Stimulated activated CD8-positive, alpha-beta memory T cell treated with anti-CD3 and anti-CD28 coated beads, Interleukin-15, amount 100 ng/mL, for 48 hours (primary cell): Measurements from ENCODE around the gene DNAH17.

Source experiments
- DNase-seq, 2 donors: peaks; one replicate each; pipeline ENCODE4 v3.0.0-alpha.2; 2020; ENCODE audit warnings: low read depth in 2 of 2

The DNAH17 gene

GRCh38 chr17:78575340-78575739 is 1.9 kb downstream of the DNAH17 start:
- DNase-seq = no peak

GRCh38 chr17:78573955-78574354 is 3.2 kb downstream of the DNAH17 start:
- no peak for DNase-seq

- DNase-seq = no peak
Observed at GRCh38 chr17:78572239-78573205, 4.7 kb downstream of the DNAH17 start.

- no peak for DNase-seq
Observed at GRCh38 chr17:78571329-78571728, 5.9 kb downstream of the DNAH17 start.

GRCh38 chr17:78568494-78569115 is 8.6 kb downstream of the DNAH17 start:
- DNase-seq = no peak

- no peak for DNase-seq
Observed at GRCh38 chr17:78567991-78568390, 9.2 kb downstream of the DNAH17 start.

GRCh38 chr17:78566947-78567346 is 10.2 kb downstream of the DNAH17 start:
- DNase-seq = no peak

- DNase-seq = no peak
Observed at GRCh38 chr17:78563189-78564145, 13.7 kb downstream of the DNAH17 start.

GRCh38 chr17:78562734-78563133 is 14.5 kb downstream of the DNAH17 start:
- no peak for DNase-seq

GRCh38 chr17:78561166-78561565 is 16.0 kb downstream of the DNAH17 start:
- no peak for DNase-seq

- no peak for DNase-seq
Observed at GRCh38 chr17:78560731-78561130, 16.5 kb downstream of the DNAH17 start.

- DNase-seq = no peak
Observed at GRCh38 chr17:78559749-78560368, 17.3 kb downstream of the DNAH17 start.

- DNase-seq = no peak
Observed at GRCh38 chr17:78558989-78559388, 18.2 kb downstream of the DNAH17 start.

GRCh38 chr17:78558181-78558850 is 18.9 kb downstream of the DNAH17 start:
- DNase-seq = no peak

- DNase-seq = no peak
Observed at GRCh38 chr17:78557598-78558039, 19.6 kb downstream of the DNAH17 start.

- no peak for DNase-seq
Observed at GRCh38 chr17:78556812-78557211, 20.4 kb downstream of the DNAH17 start.

GRCh38 chr17:78555746-78556401 is 21.3 kb downstream of the DNAH17 start:
- DNase-seq = no peak

GRCh38 chr17:78550464-78550863 is 26.7 kb downstream of the DNAH17 start:
- DNase-seq = no peak

GRCh38 chr17:78548725-78549124 is 28.5 kb downstream of the DNAH17 start:
- no peak for DNase-seq

GRCh38 chr17:78547035-78547434 is 30.2 kb downstream of the DNAH17 start:
- DNase-seq = no peak
